ENCODE data around the gene RSPH1. TPM values are rescaled to one million over a fixed set of nuclear protein-coding genes. Genes with fewer than 3 reads are reported as not detected.
"Not testable (repeated sequence)": the region's sequence is repeated elsewhere in the genome, so short reads cannot be mapped to it uniquely, and the experiment has no call there.

RSPH1 gene
- total RNA-seq, 2 donors from 2014 or later: 6.9 to 7.5 TPM

DNA sequence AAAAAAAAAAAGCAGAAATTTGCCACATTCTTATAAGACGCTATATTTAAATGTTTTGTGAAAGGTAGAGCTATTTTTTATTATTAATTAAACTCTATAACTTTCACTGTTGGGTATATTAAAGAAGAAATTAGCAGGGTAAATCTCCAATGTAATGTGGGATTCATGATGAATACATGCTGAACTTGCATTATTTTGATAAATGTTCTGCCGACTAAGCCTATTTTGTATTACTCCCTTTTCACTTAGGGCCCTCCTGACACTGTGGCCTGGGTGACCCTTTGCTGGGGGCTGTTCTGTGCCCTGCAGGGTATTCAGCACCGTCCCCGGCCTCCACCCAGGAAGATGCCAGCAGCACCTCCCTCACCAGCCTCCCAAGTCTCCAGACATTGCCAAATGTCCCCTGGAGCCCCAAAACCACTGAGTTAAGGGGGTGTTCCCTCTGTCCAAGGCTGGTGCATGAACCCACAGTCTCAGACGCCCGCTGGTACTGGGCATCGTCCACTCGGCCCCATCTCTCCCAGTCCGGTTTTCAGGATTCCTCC is 22.5 kb downstream of the RSPH1 start:
- Histone ChIP-seq H3K27ac (peak overlapping the region; percentile 69), H3K9me3 (no peaks in the 10 kb centered on the region), H3K27me3 (no peaks in the 10 kb centered on the region), H3K36me3 (no peaks in the 10 kb centered on the region), H3K4me1 (peaks cover 9% of the 10 kb centered on the region), H3K9ac (ENCODE audit: low read depth in 2 of 2, low read length in 2 of 2) (peak overlapping the region; percentile 16 to 83), H3K4me3 (no peak overlapping the region)
- intact Hi-C loops (cut with DNase I): no loop called here
- TF ChIP-seq, protein P1, sequence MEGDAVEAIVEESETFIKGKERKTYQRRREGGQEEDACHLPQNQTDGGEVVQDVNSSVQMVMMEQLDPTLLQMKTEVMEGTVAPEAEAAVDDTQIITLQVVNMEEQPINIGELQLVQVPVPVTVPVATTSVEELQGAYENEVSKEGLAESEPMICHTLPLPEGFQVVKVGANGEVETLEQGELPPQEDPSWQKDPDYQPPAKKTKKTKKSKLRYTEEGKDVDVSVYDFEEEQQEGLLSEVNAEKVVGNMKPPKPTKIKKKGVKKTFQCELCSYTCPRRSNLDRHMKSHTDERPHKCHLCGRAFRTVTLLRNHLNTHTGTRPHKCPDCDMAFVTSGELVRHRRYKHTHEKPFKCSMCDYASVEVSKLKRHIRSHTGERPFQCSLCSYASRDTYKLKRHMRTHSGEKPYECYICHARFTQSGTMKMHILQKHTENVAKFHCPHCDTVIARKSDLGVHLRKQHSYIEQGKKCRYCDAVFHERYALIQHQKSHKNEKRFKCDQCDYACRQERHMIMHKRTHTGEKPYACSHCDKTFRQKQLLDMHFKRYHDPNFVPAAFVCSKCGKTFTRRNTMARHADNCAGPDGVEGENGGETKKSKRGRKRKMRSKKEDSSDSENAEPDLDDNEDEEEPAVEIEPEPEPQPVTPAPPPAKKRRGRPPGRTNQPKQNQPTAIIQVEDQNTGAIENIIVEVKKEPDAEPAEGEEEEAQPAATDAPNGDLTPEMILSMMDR (IDR thresholded peaks at IDR 0.05): no peak
- no peak for DNase-seq

DNA sequence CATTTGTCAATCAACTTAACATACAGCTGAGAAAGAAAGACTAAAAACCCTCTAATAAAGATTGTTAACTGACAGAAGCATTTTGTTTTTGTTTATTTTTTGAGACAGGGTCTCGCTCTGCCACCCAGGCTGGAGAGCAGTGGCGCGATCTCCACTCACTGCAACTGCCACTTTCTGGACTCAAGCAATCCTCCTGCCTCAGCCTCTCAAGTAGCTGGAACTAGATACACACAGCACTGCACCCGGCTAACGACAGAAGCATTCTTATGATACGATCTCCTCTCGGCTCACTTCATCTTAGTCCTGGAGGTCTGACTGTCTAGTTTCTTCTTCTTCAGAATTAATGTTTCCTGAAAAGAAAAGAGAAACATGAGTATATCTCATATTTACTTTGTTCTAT is 23.5 kb downstream of the RSPH1 start:
- no peak overlapping the region for H3K4me3 ChIP-seq
- H3K27ac ChIP-seq: no peak overlapping the region
- no peaks in the 10 kb centered on the region for H3K36me3 ChIP-seq
- no peaks in the 10 kb centered on the region for H3K9me3 ChIP-seq
- no peak for DNase-seq
- TF ChIP-seq, protein P1 (IDR thresholded peaks at IDR 0.05): no peak
- H3K4me1 ChIP-seq: peaks cover 10% of the 10 kb centered on the region
- intact Hi-C loops (cut with DNase I): no loop called here
- no peaks in the 10 kb centered on the region for H3K27me3 ChIP-seq
- H3K9ac ChIP-seq (ENCODE audit: low read depth in 2 of 2, low read length in 2 of 2): no peak overlapping the region

DNA sequence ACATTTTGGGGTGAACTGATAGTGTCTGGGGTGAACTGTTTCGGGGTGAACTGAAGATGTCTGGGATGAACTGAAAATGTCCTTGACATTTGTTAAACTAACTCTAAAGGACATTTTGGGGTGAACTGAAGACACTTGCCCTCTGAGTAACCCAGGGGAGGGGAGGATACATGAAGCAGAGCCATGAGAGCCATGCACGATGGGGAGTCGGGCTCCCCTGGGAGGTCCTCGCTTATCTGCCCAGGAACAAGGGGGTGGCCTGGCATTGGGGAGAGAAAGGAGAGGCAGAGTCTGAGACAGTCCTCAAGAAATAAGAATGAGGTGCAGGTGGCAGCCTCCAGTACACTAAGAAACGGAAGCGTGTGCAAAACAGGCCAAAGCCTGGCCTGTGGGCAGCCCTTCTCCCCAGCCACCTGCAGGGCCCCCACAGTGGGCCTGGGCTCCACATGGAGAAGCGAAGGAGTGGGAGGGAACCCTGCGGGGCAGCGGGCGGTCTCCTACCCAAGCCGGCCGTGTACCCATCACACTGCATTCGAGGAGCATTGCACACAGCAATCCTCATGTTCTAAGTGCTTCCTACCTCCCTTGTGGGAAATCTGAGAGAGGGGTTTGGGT is 24.2 kb downstream of the RSPH1 start:
- TF ChIP-seq, protein P1 (IDR thresholded peaks at IDR 0.05): no peak
- Histone ChIP-seq H3K27me3 (no peaks in the 10 kb centered on the region), H3K4me1 (peaks cover 14% of the 10 kb centered on the region), H3K4me3 (no peak overlapping the region), H3K9me3 (no peaks in the 10 kb centered on the region), H3K27ac (no peak overlapping the region), H3K36me3 (no peaks in the 10 kb centered on the region), H3K9ac (ENCODE audit: low read depth in 2 of 2, low read length in 2 of 2) (no peak overlapping the region)
- DNase-seq: no peak
- intact Hi-C loops (cut with DNase I): no loop called here

DNA sequence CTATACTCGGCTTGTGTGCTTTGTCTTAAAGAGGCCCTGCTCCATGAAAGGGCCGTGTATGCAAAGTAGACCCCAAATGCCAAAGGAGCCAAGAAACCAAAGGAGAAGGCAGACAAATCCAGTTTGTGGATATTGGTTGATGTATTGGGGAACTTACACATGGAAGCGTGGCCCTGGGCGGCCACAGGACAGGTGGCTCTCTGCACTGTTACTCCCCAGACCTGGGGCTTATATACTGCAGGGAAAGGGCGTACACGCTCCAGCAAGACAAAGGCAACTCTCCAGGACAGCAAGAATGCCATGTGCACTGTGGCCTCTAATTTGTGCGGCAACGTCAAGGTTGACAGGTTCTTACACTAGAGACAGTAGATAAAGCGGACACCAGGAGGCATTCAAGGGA is 24.8 kb downstream of the RSPH1 start:
- Histone ChIP-seq H3K9me3 (no peaks in the 10 kb centered on the region), H3K9ac (ENCODE audit: low read depth in 2 of 2, low read length in 2 of 2) (no peak overlapping the region), H3K4me1 (peaks cover 14% of the 10 kb centered on the region), H3K27ac (no peak overlapping the region), H3K36me3 (no peaks in the 10 kb centered on the region), H3K27me3 (no peaks in the 10 kb centered on the region), H3K4me3 (no peak overlapping the region)
- DNase-seq: no peak
- TF ChIP-seq, protein P1 (IDR thresholded peaks at IDR 0.05): no peak
- intact Hi-C loops (cut with DNase I): no loop called here

DNA sequence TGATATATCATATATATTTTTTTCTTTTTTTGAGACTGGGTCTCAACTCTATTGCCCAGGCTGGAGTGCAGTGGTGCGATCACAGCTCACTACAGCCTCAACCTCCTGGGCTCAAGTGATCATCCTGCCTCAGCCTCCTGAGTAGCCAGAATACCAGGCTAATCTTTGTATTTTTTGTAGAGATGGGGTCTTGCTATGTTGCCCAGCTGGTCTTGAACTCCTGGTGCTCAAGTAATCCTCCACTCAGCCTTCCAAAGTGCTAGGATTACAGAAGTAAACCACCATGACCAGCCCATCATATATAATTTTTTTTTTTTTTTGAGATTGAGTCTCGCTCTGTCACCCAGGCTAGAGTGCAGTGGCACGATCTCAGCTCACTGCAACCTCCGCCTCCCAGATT is 26.3 kb downstream of the RSPH1 start:
- H3K27ac ChIP-seq: peak overlapping the region; percentile 82
- not testable (repeated sequence) for H3K9me3 ChIP-seq, H3K4me3 ChIP-seq, H3K36me3 ChIP-seq, H3K27me3 ChIP-seq, DNase-seq
- H3K4me1 ChIP-seq: peaks cover 22% of the 10 kb centered on the region
- intact Hi-C loops (cut with DNase I): loop anchor here (5.0 kb wide), 1 partner anchor 63 kb away; no protein-coding TSS in a partner anchor
- H3K9ac ChIP-seq (ENCODE audit: low read depth in 2 of 2, low read length in 2 of 2): peak overlapping the region in 1 of 2 donors; percentile 73

DNA sequence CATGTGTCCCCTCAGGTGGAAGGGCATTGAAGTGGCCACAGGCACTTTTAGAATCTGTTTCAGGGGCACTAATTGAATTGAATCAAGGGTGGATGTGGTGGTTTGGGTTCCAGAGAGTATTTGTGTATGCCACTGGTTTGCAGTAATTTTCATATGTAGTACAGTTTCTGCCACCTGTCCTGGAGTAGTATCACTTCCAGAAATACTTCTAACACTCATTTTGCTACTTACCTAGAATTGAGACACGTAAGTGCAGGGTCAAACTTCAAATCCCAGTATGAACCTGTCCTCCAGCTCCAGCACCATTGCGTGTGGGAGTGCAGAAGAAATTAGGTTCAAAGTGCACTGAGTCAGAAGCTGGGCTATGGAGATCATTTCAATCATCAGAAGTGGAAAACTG is 26.8 kb downstream of the RSPH1 start:
- peak overlapping the region; percentile 82 for H3K27ac ChIP-seq

More for the DNA sequence above, 26.8 kb downstream of the RSPH1 start:
- Histone ChIP-seq H3K4me3 (no peak overlapping the region), H3K4me1 (peaks cover 26% of the 10 kb centered on the region), H3K27me3 (no peaks in the 10 kb centered on the region), H3K9ac (ENCODE audit: low read depth in 2 of 2, low read length in 2 of 2) (peak overlapping the region in 1 of 2 donors; percentile 73), H3K9me3 (no peaks in the 10 kb centered on the region), H3K36me3 (no peaks in the 10 kb centered on the region)
- TF ChIP-seq, protein P1 (IDR thresholded peaks at IDR 0.05): no peak
- intact Hi-C loops (cut with DNase I): loop anchor here (5.0 kb wide), 1 partner anchor 63 kb away; no protein-coding TSS in a partner anchor
- peak; percentile 73 for DNase-seq

All from colonic mucosa (tissue), 4 donors.